OCI-LY7 (cell line): ENCODE results near the gene STUM.

ENCODE experiments used
- CTCF ChIP-seq: fragments of 200-600 bp; sonication (generic); conservative IDR thresholded peaks from 2 replicates; pipeline ENCODE4 v1.5.1; 2014; ENCODE audit warnings: mild to moderate bottlenecking, antibody characterized with exemption, low read length, moderate library complexity, mixed read lengths
- EZH2phosphoT487 ChIP-seq: fragments of 200-600 bp; sonication (generic); IDR thresholded peaks from 2 replicates; pipeline ENCODE4 v1.6.1; 2018; ENCODE audit warnings: low read depth, borderline replicate concordance, mild to moderate bottlenecking, mixed run types, antibody characterized with exemption, low read length, moderate library complexity, mixed read lengths

- TF ChIP-seq CTCF (no peak), EZH2phosphoT487 (no peak)
These were observed 81.5 kb downstream of the STUM start for GRCh38 chr1:226629896-226630550.
